GM21423 (cell line): ENCODE measurements around the gene HLA-C.
"Not testable (repeated sequence)": the region's sequence is repeated elsewhere in the genome, so short reads cannot be mapped to it uniquely, and the experiment has no call there.

Experiments
- ATAC-seq: cut with Tn5 transposase; IDR thresholded peaks from one replicate; pipeline ENCODE4 v1.9.1; 2021; ENCODE audit warnings: mild to moderate bottlenecking, moderate library complexity; ENCODE audit not compliant: unreplicated experiment

Gene HLA-C

GRCh38 chr6:31271641-31272357, at the start of gene HLA-C:
Gene HLA-C, minus strand, starts transcription at chr6:31272092. Its CDS starts 21 bp downstream, at chr6:31272071.
- peak; percentile 87 for ATAC-seq

- no peak for ATAC-seq
Measured at GRCh38 chr6:31321005-31321707, 49.3 kb upstream of the HLA-C start.

- no peak for ATAC-seq
Measured at GRCh38 chr6:31317036-31317435, 45.1 kb upstream of the HLA-C start.

GRCh38 chr6:31309641-31310040, 37.7 kb upstream of the HLA-C start:
- ATAC-seq = no peak

GRCh38 chr6:31308845-31309175, 36.9 kb upstream of the HLA-C start:
- no peak for ATAC-seq

- ATAC-seq = no peak
Measured at GRCh38 chr6:31308050-31308844, 36.4 kb upstream of the HLA-C start.

GRCh38 chr6:31307669-31308049, 35.8 kb upstream of the HLA-C start:
- no peak for ATAC-seq

GRCh38 chr6:31305703-31306219, 33.9 kb upstream of the HLA-C start:
- ATAC-seq = no peak

GRCh38 chr6:31304683-31305082, 32.8 kb upstream of the HLA-C start:
- ATAC-seq = no peak

GRCh38 chr6:31300797-31301196, 28.9 kb upstream of the HLA-C start:
- ATAC-seq = no peak

GRCh38 chr6:31299947-31300346, 28.1 kb upstream of the HLA-C start:
- ATAC-seq = no peak

GRCh38 chr6:31299511-31299910, 27.6 kb upstream of the HLA-C start:
- no peak for ATAC-seq

- no peak for ATAC-seq
Measured at GRCh38 chr6:31294056-31294455, 22.2 kb upstream of the HLA-C start.

- no peak for ATAC-seq
Measured at GRCh38 chr6:31293343-31293742, 21.5 kb upstream of the HLA-C start.

- no peak for ATAC-seq
Measured at GRCh38 chr6:31289788-31290187, 17.9 kb upstream of the HLA-C start.

- no peak for ATAC-seq
Measured at GRCh38 chr6:31287619-31288018, 15.7 kb upstream of the HLA-C start.

GRCh38 chr6:31285982-31286381, 14.1 kb upstream of the HLA-C start:
- no peak for ATAC-seq

- ATAC-seq = no peak
Measured at GRCh38 chr6:31285486-31285885, 13.6 kb upstream of the HLA-C start.

- not testable (repeated sequence) for ATAC-seq
Measured at GRCh38 chr6:31279647-31280046, 7.8 kb upstream of the HLA-C start.

- no peak for ATAC-seq
Measured at GRCh38 chr6:31272836-31273626, 1.1 kb upstream of the HLA-C start.

GRCh38 chr6:31272436-31272835, 544 bp upstream of the HLA-C start:
- ATAC-seq = no peak
